Endothelial cell of umbilical vein (primary cell): ENCODE measurements around the gene OTUD7B. TPM values are rescaled to one million over a fixed set of nuclear protein-coding genes. Genes with fewer than 3 reads are reported as not detected.
"Not testable (repeated sequence)": the region's sequence is repeated elsewhere in the genome, so short reads cannot be mapped to it uniquely, and the experiment has no call there.

ENCODE experiments used
- BruUV-seq: library from RNA; stranded (reverse); fragments of 400-500 nt; replicated peaks from 2 replicates; lab custom pipeline; 2021; lab: Mats Ljungman, UMichigan
- CTCF ChIA-PET: fragments of 300-600, 350-600 bp; sonication (Branson Sonifier 250); formaldehyde crosslinking; loops from one replicate; lab custom pipeline; 2021; ENCODE audit warnings: antibody characterized with exemption, inconsistent platforms; lab: Charles Lee
- POLR2A ChIA-PET: fragments of 300-600, 350-600 bp; sonication (Branson Sonifier 250); formaldehyde crosslinking; loops from one replicate; lab custom pipeline; 2021; ENCODE audit warnings: antibody characterized with exemption, inconsistent platforms; lab: Charles Lee
- DNase-seq: peaks from one replicate; pipeline ENCODE4 v3.0.0-alpha.2; 2011; ENCODE audit warnings: low read depth, low spot score
- FAIRE-seq: peaks from 2 replicates; lab custom pipeline; 2011; peaks lifted over from hg19 to GRCh38; lab: Jason Lieb, UNC
- H2AFZ ChIP-seq: 2 replicates; pipeline ENCODE4 v1.6.0; 2012; ENCODE audit warnings: low read depth, low read length, control low read depth, inconsistent platforms
- H3K27ac ChIP-seq: 2 replicates; pipeline ENCODE4 v1.5.1; 2011; ENCODE audit warnings: low read depth, mild to moderate bottlenecking, control low read depth, low read length, moderate library complexity; ENCODE audit not compliant: insufficient read depth
- H3K27me3 ChIP-seq, 2 experiments: 2 replicates each; pipeline versions ENCODE4 v1.6.0 to v1.6.1; 2011; ENCODE audit warnings: low read length in 2 of 2, mixed read lengths in 1 of 2; ENCODE audit not compliant: control insufficient read depth in 2 of 2, insufficient read depth in 2 of 2
- H3K36me3 ChIP-seq, 2 experiments: 2 replicates in 1 of 2; 3 replicates in 1 of 2; pipeline ENCODE4 v1.5.1; 2011; ENCODE audit warnings: low read length in 2 of 2, mild to moderate bottlenecking in 1 of 2, moderate library complexity in 1 of 2; ENCODE audit not compliant: control insufficient read depth in 2 of 2, insufficient read depth in 2 of 2; ENCODE audit errors: extremely low read depth in 1 of 2
- H3K4me1 ChIP-seq: 3 replicates; pipeline ENCODE4 v1.5.1; 2011; ENCODE audit warnings: mild to moderate bottlenecking, low read length; ENCODE audit not compliant: control insufficient read depth, insufficient read depth; ENCODE audit errors: extremely low read depth
- H3K4me2 ChIP-seq: 2 replicates; pipeline ENCODE4 v1.6.1; 2011; ENCODE audit warnings: low read length, control low read depth, mixed read lengths; ENCODE audit not compliant: insufficient read depth
- H3K4me3 ChIP-seq, 3 experiments: fragments of 200-600 bp in 1 of 3; sonication (generic), shearing (Covaris generic) in 1 of 3; replicated peaks in 1 of 3; 2 replicates each; pipeline ENCODE4 v1.5.1; 2011 to 2016; ENCODE audit warnings: control low read depth in 3 of 3, low read length in 3 of 3, mild to moderate bottlenecking in 2 of 3, inconsistent platforms in 1 of 3, low read depth in 1 of 3, moderate library complexity in 1 of 3; ENCODE audit not compliant: insufficient read depth in 1 of 3
- H3K79me2 ChIP-seq: 2 replicates; pipeline ENCODE4 v1.6.0; 2012; ENCODE audit warnings: low read length, inconsistent platforms; ENCODE audit not compliant: control insufficient read depth, insufficient read depth
- H3K9ac ChIP-seq: replicated peaks from 2 replicates; pipeline ENCODE3; 2011; ENCODE audit warnings: low read length, control low read depth; ENCODE audit not compliant: insufficient read depth; ENCODE audit errors: extremely low read depth
- H3K9me1 ChIP-seq: replicated peaks from 3 replicates; pipeline ENCODE4 v1.6.0; 2011; ENCODE audit warnings: mild to moderate bottlenecking, low read length; ENCODE audit not compliant: control insufficient read depth, insufficient read depth; ENCODE audit errors: extremely low read depth
- H3K9me3 ChIP-seq: replicated peaks from 2 replicates; pipeline ENCODE4 v1.5.1; 2012; ENCODE audit warnings: low read length, inconsistent platforms; ENCODE audit not compliant: control insufficient read depth, insufficient read depth
- H4K20me1 ChIP-seq: replicated peaks from 2 replicates; pipeline ENCODE3; 2011; ENCODE audit warnings: mild to moderate bottlenecking, low read length; ENCODE audit not compliant: control insufficient read depth, insufficient read depth; ENCODE audit errors: extremely low read depth
- EZH2 ChIP-seq: IDR thresholded peaks from 2 replicates; pipeline ENCODE4 v1.6.1; 2012; ENCODE audit warnings: borderline replicate concordance, low read depth, mild to moderate bottlenecking, moderate library complexity, low read length, inconsistent platforms; ENCODE audit not compliant: severe bottlenecking
- FOS ChIP-seq: IDR thresholded peaks from 2 replicates; pipeline ENCODE4 v1.6.1; 2011; ENCODE audit warnings: mild to moderate bottlenecking, low read length, moderate library complexity, borderline replicate concordance; ENCODE audit not compliant: insufficient read depth
- GATA2 ChIP-seq: IDR thresholded peaks from 2 replicates; pipeline ENCODE4 v1.7.0; 2011; ENCODE audit warnings: low read depth, mild to moderate bottlenecking, moderate library complexity, mixed read lengths, low read length; ENCODE audit not compliant: insufficient read length, insufficient read depth
- JUN ChIP-seq: IDR thresholded peaks from 2 replicates; pipeline ENCODE4 v1.6.1; 2011; ENCODE audit warnings: borderline replicate concordance, low read depth; ENCODE audit not compliant: insufficient read length, insufficient read depth
- MYC ChIP-seq: IDR thresholded peaks from one replicate; pipeline ENCODE4 v1.6.1; 2011; ENCODE audit warnings: mild to moderate bottlenecking, low read depth, low read length
- POLR2A ChIP-seq: IDR thresholded peaks from 2 replicates; pipeline ENCODE4 v1.6.1; 2012; ENCODE audit warnings: low read depth, mild to moderate bottlenecking, control low read depth, low read length
- POLR2AphosphoS5 ChIP-seq: IDR thresholded peaks from 2 replicates; pipeline ENCODE4 v1.6.1; 2012; ENCODE audit warnings: low read depth, mild to moderate bottlenecking, control low read depth, low read length, moderate library complexity; ENCODE audit not compliant: insufficient read depth
- dilution Hi-C: fragments of 300-500 bp; cut with MboI; formaldehyde crosslinking; loops from one replicate; pipeline ENCODE4 v1.15.0; 2019; ENCODE audit warnings: low sequenced_read_pairs; ENCODE audit not compliant: extremely low pct_ligation_motif_present
- intact Hi-C: fragments of 100-400 bp; cut with micrococcal nuclease; formaldehyde crosslinking; loops from one replicate; pipeline ENCODE4 v1.10.0; 2022
- polyA plus RNA-seq, 4 experiments: library from polyadenylated mRNA; depleted of rRNA in 3 of 4; stranded (reverse) in 3 of 4; unstranded in 1 of 4; fragments of >200 nt; gene quantifications; 2 replicates each; pipeline versions ENCODE4 v1.2.1 to v1.2.3, GENCODE V29; 2011 to 2012; ENCODE audit warnings: missing spikeins in 1 of 4
- total RNA-seq: library from RNA; stranded (reverse); gene quantifications from 2 replicates; pipeline ENCODE4 v1.2.3, GENCODE V29; 2021
- TF ChIP-seq, protein P1 (sequence below), 2 donors: IDR thresholded peaks; 1 replicate in 1 of 2; 2 replicates in 1 of 2; pipeline ENCODE4 v1.5.1; 2011; ENCODE audit warnings: low read length in 2 of 2, mild to moderate bottlenecking in 2 of 2, moderate library complexity in 2 of 2, control low read depth in 1 of 2, inconsistent platforms in 1 of 2, low read depth in 1 of 2; ENCODE audit not compliant: insufficient read depth in 1 of 2; ENCODE audit errors: extremely low read depth in 1 of 2
- TF ChIP-seq, protein P2 (sequence below): IDR thresholded peaks from 2 replicates; pipeline ENCODE4 v1.6.1; 2011; ENCODE audit not compliant: insufficient read depth, insufficient read length

Gene OTUD7B
- total and polyA plus RNA-seq, 2 donors (not counting 3 experiments of a cell fraction or from before 2014, with no cell fraction given) = 4.3 to 22.8 TPM

DNA sequence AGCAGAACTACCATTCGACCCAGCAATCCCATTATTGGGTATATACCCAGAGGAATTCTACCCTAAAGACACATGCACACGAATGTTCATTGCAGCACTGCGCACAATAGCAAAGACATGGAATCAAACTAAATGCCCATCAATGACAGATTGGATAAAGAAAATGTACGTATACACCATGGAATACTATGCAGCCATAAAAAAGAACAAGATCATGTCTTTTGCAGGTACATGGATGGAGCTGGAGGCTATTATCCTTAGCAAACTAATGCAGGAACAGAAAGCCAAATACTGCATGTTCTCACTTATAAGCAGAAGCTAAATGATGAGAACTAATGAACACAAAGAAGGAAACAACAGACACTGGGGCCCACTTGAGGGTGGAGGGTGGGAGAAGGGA lies 45.0 kb upstream of the OTUD7B start:
- not testable (repeated sequence) for BruUV-seq, FAIRE-seq

DNA sequence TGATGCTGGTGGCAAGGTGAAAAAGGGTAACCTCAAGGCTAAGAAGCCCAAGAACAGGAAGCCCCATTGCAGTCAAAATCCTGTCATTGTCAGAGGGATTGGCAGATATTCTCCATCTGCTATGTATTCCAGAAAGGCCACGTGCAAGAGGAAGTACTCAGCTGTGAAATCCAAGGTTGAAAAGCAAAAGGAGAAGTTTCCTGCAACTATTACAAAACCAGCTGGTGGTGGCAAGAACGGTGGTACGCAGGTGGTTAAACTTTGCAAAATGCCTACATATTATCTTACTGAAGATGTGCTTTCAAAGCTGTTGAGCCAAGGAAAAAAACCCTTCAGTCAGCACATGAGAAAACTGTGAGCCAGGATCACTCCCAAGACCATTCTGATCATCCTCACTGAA lies 43.4 kb upstream of the OTUD7B start:
- H3K4me2 ChIP-seq = no peak overlapping the region
- no peak overlapping the region for H3K4me3 ChIP-seq
- CTCF ChIA-PET = interaction anchor here (0.6 to 1.7 kb wide), 6 partner anchors 92 to 167 kb away, joined by 3 to 7 read pairs (median 4); a partner anchor contains a TSS
- BruUV-seq = no TSS peak
- dilution Hi-C loops (no loop called here), intact Hi-C loops (no loop called here)
- H3K27me3 ChIP-seq = no peaks in the 10 kb centered on the region
- no peaks in the 10 kb centered on the region for H3K9me1 ChIP-seq
- H4K20me1 ChIP-seq = no peaks in the 10 kb centered on the region
- H3K36me3 ChIP-seq = no peaks in the 10 kb centered on the region
- POLR2A ChIA-PET = interaction anchor here (0.5 kb wide), 1 partner anchor 157 kb away, joined by 5 read pairs; no protein-coding TSS in a partner anchor
- no peak overlapping the region for H2AFZ ChIP-seq
- no peaks in the 10 kb centered on the region for H3K9me3 ChIP-seq
- no peak overlapping the region for H3K27ac ChIP-seq
- DNase-seq (no peak), FAIRE-seq (no peak)
- no peaks in the 10 kb centered on the region for H3K79me2 ChIP-seq
- no peaks in the 10 kb centered on the region for H3K4me1 ChIP-seq
- no peak for TF ChIP-seq FOS
- TF ChIP-seq, protein P1, sequence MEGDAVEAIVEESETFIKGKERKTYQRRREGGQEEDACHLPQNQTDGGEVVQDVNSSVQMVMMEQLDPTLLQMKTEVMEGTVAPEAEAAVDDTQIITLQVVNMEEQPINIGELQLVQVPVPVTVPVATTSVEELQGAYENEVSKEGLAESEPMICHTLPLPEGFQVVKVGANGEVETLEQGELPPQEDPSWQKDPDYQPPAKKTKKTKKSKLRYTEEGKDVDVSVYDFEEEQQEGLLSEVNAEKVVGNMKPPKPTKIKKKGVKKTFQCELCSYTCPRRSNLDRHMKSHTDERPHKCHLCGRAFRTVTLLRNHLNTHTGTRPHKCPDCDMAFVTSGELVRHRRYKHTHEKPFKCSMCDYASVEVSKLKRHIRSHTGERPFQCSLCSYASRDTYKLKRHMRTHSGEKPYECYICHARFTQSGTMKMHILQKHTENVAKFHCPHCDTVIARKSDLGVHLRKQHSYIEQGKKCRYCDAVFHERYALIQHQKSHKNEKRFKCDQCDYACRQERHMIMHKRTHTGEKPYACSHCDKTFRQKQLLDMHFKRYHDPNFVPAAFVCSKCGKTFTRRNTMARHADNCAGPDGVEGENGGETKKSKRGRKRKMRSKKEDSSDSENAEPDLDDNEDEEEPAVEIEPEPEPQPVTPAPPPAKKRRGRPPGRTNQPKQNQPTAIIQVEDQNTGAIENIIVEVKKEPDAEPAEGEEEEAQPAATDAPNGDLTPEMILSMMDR (IDR thresholded peaks at IDR 0.05; ENCODE audit: extremely low read depth in 1 of 2, insufficient read depth in 1 of 2, low read depth in 1 of 2, low read length in 2 of 2) = no peak
- TF ChIP-seq POLR2AphosphoS5 = no peak
- TF ChIP-seq, protein P2, sequence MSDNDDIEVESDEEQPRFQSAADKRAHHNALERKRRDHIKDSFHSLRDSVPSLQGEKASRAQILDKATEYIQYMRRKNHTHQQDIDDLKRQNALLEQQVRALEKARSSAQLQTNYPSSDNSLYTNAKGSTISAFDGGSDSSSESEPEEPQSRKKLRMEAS = no peak
- TF ChIP-seq MYC = no peak
- no peak for TF ChIP-seq EZH2
- TF ChIP-seq POLR2A = no peak
- no peak for TF ChIP-seq GATA2
- no peak for TF ChIP-seq JUN
- no peak overlapping the region for H3K9ac ChIP-seq

More for the DNA sequence above, 45.0 kb upstream of the OTUD7B start:
- H3K9me3 ChIP-seq, H3K4me1 ChIP-seq, DNase-seq, H2AFZ ChIP-seq, dilution Hi-C loops, H3K27me3 ChIP-seq, intact Hi-C loops, H3K4me2 ChIP-seq, H3K4me3 ChIP-seq, H3K79me2 ChIP-seq, H4K20me1 ChIP-seq, H3K9ac ChIP-seq, H3K27ac ChIP-seq, H3K9me1 ChIP-seq, CTCF ChIA-PET, H3K36me3 ChIP-seq, POLR2A ChIA-PET: not testable (repeated sequence)
